Measurements from ENCODE around the gene HOXB1.

GRCh38 chr17:48571024-48571818 lies 40.4 kb upstream of the HOXB1 start:
- TF ChIP-seq YY1 (IDR thresholded peaks at IDR 0.05; ENCODE audit: insufficient read depth, insufficient read length) (no peak), SUZ12 (IDR thresholded peaks at IDR 0.05; ENCODE audit: extremely low read depth, insufficient read depth, insufficient read length) (peak; percentile 28)

Data from NT2/D1 (cell line).